ENCODE measurements around the gene ERF.

ERF gene

DNA sequence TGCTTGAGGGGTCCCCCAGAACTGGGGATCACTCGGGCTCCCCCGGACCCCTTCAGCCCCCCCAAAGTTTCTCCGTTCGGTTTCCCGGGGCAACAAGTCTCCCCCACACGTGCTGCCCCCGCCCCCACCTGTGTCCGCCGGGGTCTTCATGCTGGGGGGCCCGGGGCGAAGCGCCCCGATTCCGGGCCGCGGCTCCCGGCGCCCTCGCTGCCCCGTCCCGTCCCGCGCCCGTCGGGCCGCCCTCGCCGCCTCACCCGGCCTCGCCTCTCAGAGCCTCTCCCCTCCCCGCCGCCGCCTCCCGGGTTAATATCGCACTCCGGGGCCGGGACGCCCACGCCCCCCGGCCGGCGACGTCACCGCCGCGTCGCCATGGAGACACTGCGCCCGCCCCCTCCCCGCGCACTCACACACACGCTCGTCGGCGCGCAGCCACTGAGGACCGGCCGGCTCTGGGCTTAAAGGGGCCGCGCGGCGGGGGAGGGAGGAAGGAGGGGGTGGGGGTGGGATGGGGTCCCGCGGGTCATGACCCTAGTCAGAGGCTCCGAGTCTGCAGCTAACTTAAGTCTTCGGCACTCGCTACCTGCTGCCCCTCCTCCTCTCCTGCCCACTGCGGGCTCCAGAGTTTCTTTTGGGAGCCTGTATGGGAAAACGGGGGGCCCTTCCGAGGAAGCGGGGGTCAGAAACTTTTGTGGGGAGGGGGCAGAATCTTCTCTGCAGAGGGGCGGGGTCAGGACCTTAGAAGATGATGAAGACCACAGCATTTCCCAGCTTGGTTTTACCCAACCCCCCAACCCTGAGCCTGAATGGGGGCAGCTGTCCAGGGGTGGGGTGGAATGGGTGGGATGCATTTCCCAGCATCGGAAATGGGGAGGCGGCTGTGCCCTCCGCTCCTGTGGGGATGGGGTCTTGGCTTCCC is at the start of gene ERF:
Gene ERF (minus strand): TSS at position 279 of the 916 bp plus-strand sequence. CDS start 129 bp downstream, at position 150.
- peak; percentile 90 for DNase-seq
- in situ Hi-C loops (cut with MboI; ENCODE audit: low pct_unique_long_range_greater_than_20kb, low sequenced_read_pairs) = no loop called here

DNA sequence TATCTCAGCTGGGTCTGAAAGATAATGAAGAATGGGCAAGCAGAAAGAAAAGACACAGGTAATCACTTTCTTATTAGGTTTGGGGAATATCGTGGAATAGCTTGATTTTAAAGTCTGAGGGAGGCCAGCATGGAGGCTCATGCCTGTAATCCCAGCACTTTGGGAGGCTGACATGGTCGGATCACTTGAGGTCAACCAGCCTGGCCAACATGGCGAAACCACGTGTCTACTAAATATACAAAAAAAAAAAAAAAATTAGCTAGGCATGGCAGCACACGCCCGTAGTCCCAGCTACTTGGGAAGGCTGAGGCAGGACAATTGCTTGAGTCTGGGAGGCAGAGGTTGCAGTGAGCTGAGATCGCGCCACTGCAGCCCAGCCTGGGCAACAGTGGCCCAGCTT is 48.9 kb upstream of the ERF start:
- in situ Hi-C loops (cut with MboI; ENCODE audit: low pct_unique_long_range_greater_than_20kb, low sequenced_read_pairs) = no loop called here
- no peak for DNase-seq

DNA sequence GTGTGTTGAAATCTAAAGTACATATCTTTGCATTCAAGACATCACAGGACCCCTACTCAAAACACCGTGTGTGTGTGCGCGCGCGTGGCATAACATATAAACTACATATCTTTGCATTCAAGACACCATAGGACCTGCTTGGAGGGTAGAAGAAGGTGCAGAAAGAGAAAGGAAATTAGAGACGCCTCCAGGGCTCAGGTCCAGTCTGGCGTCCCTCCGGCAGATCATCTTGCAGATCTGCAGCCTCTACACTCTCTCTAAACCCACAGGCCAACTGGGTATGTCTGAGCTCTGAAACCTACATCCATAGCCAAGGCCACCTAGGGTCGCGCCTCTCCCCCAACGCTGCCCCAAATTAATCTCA is 48.2 kb upstream of the ERF start:
- in situ Hi-C loops (cut with MboI; ENCODE audit: low pct_unique_long_range_greater_than_20kb, low sequenced_read_pairs) = no loop called here
- no peak for DNase-seq

DNA sequence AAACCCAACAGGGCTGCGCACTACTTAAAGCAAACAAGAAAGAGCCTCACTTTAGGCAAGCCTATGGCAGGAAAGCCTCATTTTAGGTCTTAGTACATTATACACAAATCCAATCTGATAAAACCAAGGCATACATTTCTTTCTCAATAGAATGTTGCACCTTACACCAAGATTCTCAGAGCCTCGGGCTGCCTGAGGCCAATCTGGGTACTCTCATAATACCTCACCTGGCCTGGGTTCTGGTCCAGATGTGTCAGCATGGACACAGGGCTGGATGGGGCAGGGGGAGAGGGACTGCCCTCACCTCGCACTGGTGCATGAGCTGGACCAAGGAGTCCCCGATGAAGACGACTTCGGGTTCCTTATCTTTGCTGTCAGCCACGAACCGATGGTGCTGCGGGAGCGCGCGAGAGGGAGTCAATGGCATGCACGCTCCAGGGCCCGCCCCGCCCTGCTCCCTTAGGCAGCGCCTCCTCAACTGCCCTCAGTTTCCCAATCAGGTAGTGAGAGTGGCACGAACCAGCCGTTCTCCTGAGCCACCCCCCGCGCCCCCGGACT is 46.8 kb upstream of the ERF start, which contains the start of gene PRR19:
Gene PRR19 (plus strand): TSS at position 487 of the 558 bp plus-strand sequence. CDS start 7,453 bp downstream, outside the sequence.
- in situ Hi-C loops (cut with MboI; ENCODE audit: low pct_unique_long_range_greater_than_20kb, low sequenced_read_pairs) = no loop called here
- peak; percentile 7 for DNase-seq

DNA sequence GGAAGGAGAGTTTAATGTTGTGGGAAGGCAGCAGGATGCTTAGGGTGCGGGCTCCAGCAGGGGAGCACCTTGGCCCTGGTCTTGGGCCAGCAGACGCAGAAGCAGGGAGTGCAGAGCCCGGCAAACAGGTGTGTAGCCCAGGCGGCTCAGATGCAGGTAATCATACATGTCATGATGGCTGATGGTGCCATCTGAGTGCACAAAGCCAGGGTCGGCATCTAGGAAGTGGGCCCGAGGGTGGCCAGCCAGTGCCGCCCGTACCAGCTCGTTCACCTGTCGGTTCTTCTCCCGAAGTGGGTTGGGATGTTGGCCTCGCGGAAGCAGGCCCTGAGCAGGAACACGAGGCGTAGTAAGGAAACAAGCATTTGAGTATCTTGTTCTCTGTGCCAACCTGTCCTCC is 42.1 kb upstream of the ERF start:
- in situ Hi-C loops (cut with MboI; ENCODE audit: low pct_unique_long_range_greater_than_20kb, low sequenced_read_pairs) = no loop called here

DNA sequence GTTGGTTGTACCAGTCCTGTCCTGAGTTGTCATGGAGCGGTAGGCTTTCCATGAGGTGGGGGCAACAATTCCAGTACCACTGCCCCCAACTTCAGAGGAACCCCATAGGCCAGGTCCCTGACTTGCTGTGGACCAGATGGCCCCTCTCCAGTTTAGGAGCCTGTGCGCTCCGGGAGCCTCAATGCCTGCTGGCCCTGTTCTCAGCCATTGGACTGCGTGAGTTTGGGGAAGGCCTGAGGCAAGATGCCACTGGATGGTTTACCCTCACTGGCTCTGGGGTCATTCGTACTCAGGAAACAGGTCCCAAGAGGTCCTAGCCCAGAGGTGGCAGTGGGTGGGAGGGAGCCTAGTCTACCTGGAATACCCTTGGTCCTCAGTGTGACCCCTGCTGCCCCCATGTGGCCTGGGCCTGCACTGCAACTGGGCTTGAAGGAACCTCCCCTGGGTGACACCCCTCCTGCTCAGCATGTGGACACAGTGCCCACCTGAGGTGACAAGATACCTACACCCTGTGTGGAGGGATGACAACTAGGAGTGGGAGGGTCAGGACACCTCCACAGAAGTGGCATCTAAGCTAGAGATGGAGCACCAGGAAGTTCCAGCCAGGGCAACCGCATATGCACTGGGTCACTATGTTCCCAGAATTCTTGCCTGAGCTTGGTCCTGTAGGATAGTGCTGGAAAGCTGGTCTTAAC is 41.0 kb upstream of the ERF start:
- in situ Hi-C loops (cut with MboI; ENCODE audit: low pct_unique_long_range_greater_than_20kb, low sequenced_read_pairs) = no loop called here
- peak; percentile 79 for DNase-seq

More for the DNA sequence above, 42.1 kb upstream of the ERF start:
- no peak for DNase-seq

DNA sequence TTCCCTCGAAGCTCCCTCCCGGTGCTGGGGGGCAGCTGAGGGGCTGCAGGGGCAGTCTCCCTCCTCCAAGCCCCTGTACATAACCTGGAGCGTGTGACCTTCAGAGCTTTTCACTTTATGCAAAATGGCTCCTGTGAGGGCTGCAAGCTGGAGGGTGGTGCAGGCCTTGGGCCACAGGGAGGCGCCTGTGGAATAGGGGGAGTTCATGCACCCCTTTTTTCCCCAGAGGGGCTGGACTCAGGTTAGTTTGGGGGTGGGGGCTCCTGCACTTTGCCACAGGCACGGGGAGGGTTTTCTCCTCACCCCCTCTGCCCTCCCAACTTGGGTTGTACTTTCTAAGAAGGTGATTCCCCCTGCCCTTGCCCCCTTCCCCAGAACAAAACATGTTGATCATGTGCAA is 40.4 kb upstream of the ERF start:
- in situ Hi-C loops (cut with MboI; ENCODE audit: low pct_unique_long_range_greater_than_20kb, low sequenced_read_pairs) = no loop called here
- no peak for DNase-seq

DNA sequence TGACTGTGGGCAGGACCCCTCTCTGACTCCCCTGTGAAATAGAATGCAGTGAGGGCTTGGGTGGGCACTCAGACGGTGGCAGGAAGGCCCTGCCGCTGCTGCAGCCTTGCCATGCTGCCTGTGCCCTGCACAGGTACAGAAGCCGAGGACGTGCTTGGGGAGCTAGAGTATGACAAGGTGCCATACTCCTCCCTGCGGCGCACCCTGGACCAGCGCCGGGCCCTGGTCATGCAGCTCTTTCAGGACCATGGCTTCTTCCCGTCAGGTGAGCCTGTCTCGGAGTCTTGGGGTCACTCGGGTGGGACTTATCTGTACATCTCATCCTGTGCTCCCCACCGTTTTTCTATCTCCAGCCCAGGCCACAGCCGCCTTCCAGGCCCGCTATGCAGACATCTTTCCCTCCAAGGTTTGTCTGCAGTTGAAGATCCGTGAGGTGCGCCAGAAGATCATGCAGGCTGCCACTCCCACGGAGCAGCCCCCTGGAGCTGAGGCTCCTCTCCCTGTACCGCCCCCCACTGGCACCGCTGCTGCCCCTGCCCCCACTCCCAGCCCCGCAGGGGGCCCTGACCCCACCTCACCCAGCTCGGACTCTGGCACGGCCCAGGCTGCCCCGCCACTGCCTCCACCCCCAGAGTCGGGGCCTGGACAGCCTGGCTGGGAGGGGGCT is 39.7 kb upstream of the ERF start:
- no peak for DNase-seq
- in situ Hi-C loops (cut with MboI; ENCODE audit: low pct_unique_long_range_greater_than_20kb, low sequenced_read_pairs) = no loop called here

DNA sequence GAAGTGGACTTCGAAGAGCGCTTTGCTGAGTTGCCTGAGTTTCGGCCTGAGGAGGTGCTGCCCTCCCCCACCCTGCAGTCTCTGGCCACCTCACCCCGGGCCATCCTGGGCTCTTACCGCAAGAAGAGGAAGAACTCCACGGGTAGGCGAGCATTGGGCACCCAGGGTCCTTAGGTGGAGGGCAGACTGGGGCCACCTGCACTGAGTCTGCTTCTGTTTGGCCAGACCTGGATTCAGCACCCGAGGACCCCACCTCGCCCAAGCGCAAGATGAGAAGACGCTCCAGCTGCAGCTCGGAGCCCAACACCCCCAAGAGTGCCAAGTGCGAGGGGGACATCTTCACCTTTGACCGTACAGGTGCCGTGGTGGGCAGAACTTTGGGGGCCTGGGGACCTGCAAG is 39.0 kb upstream of the ERF start:
- in situ Hi-C loops (cut with MboI; ENCODE audit: low pct_unique_long_range_greater_than_20kb, low sequenced_read_pairs) = no loop called here
- DNase-seq = no peak

DNA sequence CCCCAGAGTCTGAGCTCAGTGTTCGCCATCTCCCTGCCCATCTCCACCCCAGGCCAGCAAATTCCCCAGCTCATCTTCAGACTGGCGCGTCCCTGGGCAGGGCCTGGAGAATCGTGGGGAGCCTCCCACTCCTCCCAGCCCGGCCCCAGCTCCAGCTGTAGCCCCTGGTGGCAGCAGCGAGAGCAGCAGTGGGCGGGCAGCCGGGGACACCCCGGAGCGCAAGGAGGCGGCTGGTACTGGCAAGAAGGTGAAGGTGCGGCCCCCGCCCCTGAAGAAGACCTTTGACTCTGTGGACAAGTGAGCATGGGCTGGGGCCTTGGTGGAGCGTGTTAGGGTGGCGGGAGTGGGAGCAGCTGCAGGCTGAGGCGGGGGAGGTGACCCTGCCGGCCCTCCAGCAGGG is 38.6 kb upstream of the ERF start:
- in situ Hi-C loops (cut with MboI; ENCODE audit: low pct_unique_long_range_greater_than_20kb, low sequenced_read_pairs) = no loop called here
- no peak for DNase-seq

DNA sequence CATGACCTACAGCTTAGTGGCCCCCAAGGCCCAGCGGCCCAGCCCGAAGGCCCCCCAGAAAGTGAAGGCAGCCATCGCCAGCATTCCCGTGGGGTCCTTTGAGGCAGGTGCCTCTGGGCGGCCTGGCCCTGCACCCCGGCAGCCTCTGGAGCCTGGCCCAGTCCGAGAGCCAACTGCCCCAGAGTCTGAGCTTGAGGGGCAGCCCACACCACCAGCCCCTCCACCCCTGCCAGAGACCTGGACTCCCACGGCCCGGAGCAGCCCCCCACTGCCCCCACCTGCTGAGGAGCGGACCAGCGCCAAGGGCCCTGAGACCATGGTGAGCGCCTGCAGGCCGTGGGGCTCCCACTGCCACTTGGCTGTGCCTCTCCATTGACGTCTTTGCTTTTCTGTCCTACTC is 38.0 kb upstream of the ERF start:
- in situ Hi-C loops (cut with MboI; ENCODE audit: low pct_unique_long_range_greater_than_20kb, low sequenced_read_pairs) = no loop called here
- no peak for DNase-seq

DNA sequence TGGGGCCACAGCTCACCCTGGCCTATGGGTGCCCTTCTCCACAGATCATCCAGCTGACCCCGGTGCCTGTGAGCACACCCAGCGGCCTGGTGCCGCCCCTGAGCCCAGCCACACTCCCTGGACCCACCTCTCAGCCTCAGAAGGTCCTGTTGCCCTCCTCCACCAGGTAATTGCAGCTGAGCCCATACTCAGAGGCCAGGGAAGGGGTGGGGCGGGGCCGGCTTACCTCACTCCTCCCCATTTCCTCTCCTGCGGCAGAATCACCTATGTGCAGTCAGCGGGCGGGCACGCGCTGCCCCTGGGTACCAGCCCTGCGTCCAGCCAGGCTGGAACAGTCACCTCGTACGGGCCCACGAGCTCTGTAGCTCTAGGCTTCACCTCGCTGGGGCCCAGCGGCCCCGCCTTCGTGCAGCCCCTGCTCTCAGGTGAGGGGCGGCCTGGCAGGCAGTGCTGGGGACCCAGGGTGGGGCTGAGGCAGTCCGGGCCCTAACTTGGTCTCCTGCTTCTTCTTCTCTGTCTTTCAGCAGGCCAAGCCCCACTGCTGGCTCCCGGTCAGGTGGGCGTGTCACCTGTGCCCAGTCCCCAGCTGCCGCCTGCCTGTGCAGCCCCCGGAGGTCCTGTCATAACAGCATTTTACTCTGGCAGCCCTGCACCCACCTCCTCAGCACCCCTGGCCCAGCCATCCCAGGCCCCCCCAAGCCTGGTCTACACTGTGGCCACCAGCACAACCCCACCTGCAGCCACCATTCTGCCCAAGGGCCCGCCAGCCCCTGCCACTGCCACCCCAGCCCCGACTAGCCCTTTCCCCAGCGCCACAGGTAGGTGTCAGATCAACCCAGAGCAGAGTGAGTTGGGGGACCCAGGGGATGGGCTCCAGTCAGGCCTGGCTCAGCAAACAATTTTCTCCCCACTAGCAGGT is 37.4 kb upstream of the ERF start:
- in situ Hi-C loops (cut with MboI; ENCODE audit: low pct_unique_long_range_greater_than_20kb, low sequenced_read_pairs) = no loop called here
- DNase-seq = no peak

DNA sequence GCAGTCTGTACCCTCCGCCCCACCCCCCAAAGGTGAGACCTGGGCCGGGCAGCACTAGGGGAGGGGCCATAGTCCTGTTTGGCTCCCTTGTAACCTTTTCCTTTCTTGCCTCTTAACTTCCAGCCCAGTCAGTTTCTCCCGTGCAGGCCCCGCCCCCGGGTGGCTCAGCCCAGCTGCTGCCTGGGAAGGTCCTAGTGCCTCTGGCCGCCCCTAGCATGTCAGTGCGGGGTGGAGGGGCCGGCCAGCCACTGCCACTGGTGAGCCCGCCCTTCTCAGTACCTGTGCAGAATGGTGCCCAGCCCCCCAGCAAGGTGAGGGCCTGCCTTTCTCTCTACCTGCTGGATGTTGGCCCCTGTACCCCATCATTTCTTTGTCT is 36.5 kb upstream of the ERF start:
- in situ Hi-C loops (cut with MboI; ENCODE audit: low pct_unique_long_range_greater_than_20kb, low sequenced_read_pairs) = no loop called here
- no peak for DNase-seq

DNA sequence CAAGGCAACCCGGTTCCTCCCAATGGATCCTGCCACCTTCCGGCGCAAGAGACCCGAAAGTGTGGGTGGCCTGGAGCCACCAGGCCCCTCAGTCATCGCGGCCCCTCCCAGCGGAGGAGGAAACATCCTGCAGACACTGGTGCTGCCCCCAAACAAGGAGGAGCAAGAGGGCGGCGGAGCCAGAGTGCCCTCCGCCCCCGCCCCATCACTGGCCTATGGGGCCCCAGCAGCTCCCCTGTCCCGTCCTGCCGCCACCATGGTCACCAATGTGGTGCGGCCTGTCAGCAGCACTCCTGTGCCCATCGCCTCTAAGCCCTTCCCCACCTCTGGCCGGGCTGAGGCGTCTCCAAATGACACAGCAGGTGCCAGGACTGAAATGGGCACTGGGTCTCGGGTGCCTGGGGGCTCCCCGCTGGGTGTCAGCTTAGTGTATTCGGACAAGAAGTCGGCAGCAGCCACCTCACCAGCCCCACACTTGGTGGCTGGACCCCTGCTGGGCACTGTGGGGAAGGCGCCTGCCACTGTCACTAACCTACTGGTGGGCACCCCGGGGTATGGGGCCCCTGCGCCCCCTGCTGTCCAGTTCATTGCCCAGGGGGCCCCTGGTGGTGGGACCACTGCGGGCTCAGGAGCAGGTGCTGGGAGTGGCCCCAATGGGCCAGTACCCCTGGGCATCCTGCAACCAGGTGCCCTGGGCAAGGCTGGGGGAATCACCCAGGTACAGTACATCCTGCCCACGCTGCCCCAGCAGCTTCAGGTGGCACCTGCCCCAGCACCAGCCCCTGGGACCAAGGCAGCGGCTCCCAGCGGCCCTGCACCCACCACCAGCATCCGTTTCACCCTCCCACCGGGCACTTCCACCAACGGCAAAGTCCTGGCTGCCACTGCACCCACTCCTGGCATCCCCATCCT is 35.9 kb upstream of the ERF start:
- peak; percentile 59 for DNase-seq
- in situ Hi-C loops (cut with MboI; ENCODE audit: low pct_unique_long_range_greater_than_20kb, low sequenced_read_pairs) = no loop called here

DNA sequence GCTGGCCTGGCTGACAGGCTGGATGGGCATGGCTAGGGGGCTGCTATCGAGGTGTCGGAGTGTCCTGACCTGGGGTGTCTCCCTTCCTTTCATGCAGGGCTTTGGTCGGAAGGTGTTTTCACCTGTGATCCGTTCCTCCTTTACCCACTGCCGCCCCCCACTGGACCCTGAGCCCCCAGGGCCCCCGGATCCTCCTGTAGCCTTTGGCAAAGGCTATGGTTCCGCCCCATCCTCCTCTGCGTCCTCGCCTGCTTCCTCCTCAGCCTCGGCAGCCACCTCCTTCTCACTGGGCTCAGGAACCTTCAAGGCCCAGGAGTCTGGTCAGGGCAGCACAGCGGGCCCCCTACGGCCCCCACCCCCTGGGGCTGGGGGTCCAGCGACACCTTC is 35.2 kb upstream of the ERF start:
- in situ Hi-C loops (cut with MboI; ENCODE audit: low pct_unique_long_range_greater_than_20kb, low sequenced_read_pairs) = no loop called here

DNA sequence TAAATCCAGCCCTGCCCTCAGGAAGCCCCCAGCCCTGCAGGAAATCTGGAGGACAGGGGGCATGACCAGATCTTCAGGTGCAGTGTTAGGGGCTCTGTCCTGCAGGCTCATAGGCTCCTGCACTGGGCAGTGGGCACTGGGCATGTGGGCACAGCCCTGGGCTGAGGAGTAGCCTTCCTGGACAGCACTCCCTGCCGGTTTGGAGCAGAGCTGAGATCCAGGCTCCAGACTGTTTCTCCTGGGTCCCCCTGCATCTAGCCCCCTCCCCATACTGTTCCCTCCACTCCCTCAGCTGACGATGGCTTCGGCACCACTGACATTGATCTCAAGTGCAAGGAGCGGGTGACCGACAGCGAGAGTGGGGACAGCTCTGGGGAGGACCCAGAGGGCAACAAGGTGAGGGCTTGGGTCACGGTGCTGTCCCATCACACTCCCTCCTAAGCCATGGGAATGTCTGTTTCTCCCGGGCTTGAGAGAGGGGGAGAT is 34.7 kb upstream of the ERF start:
- DNase-seq = no peak
- in situ Hi-C loops (cut with MboI; ENCODE audit: low pct_unique_long_range_greater_than_20kb, low sequenced_read_pairs) = no loop called here

More for the DNA sequence above, 35.2 kb upstream of the ERF start:
- DNase-seq = no peak

DNA sequence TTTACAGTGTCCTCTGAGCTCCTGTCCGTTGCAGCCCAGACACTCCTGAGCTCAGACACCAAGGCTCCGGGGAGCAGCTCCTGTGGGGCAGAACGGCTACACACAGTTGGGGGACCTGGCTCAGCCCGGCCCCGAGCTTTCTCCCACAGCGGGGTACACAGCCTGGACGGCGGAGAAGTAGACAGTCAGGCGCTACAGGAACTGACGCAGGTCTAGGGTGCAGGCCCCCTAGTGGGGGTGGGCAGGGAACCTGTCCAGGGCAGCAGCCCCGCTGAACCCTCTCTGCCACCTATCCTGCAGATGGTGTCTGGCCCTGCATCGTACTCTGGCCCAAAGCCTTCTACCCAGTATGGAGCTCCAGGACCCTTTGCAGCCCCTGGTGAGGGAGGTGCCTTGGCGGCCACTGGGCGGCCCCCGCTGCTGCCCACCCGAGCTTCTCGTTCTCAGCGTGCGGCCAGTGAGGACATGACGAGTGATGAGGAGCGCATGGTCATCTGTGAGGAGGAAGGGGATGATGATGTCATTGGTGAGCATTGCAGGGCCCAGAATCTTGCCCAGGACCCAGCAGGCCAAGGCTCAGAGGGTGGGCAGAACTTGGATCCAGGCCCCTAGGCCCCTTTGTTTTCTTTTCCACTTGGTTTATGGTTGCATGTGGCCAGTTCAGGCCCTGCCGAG is 34.1 kb upstream of the ERF start:
- in situ Hi-C loops (cut with MboI; ENCODE audit: low pct_unique_long_range_greater_than_20kb, low sequenced_read_pairs) = no loop called here
- DNase-seq = no peak
